Activated naive CD8-positive, alpha-beta T cell (primary cell): Measurements from ENCODE around the gene CASTOR2.
"Not testable (repeated sequence)": the region's sequence is repeated elsewhere in the genome, so short reads cannot be mapped to it uniquely, and the experiment has no call there.

Experiments used
- H3K27ac Mint-ChIP-seq: one replicate; pipeline ENCODE4 v1.8.0; 2021; ENCODE audit warnings: mixed read lengths
- H3K27me3 Mint-ChIP-seq: one replicate; pipeline ENCODE4 v1.8.0; 2021; ENCODE audit warnings: mixed read lengths
- H3K36me3 Mint-ChIP-seq: one replicate; pipeline ENCODE4 v1.8.0; 2021; ENCODE audit warnings: mixed read lengths
- H3K4me1 Mint-ChIP-seq: one replicate; pipeline ENCODE4 v1.8.0; 2021; ENCODE audit warnings: low read depth, mixed read lengths
- H3K4me3 Mint-ChIP-seq: one replicate; pipeline ENCODE4 v1.8.0; 2021; ENCODE audit warnings: mild to moderate bottlenecking, mixed read lengths
- H3K9me3 Mint-ChIP-seq: one replicate; pipeline ENCODE4 v1.8.0; 2021; ENCODE audit warnings: low read depth, mixed read lengths

CASTOR2 gene

DNA sequence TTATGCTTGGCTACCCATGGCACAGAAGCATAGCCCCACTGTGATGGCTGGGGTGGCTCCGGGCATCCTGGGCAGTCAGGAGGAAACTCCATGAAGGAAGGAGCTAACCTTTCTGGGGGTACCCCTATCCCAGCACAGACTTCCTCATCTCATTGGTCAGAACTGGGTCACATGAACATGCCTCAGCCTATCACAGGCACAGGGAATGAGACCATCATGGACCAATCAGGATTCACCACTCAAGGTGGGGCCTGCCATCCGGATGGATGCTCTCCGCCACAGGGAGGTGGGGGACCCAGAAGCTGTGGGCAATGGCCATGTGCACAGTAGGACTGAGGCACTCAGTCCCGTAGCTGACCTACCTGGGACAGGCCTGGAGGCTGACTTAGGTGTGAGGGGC, 6.9 kb downstream of the CASTOR2 start:
- H3K9me3 Mint-ChIP-seq, H3K4me3 Mint-ChIP-seq, H3K27ac Mint-ChIP-seq, H3K27me3 Mint-ChIP-seq, H3K36me3 Mint-ChIP-seq, H3K4me1 Mint-ChIP-seq: not testable (repeated sequence)

DNA sequence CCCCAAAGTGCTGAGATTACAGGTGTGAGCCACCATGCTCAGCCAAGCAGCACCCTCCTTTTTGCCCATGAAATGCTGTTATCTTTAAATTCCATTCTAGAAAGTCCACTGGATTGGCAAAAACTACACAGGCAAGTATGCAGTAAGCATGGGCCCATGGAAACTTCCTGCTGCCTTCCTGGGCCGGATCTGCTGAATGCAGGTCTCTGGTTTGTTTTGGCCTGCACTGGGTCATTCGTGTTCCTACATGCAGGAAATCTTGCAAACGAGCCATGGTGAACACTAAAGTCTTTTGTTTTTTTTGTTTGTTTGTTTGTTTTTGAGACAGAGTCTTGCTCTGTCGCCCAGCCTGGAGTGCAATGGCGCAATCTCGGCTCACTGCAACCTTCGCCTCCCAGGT, 7.9 kb downstream of the CASTOR2 start:
- not testable (repeated sequence) for H3K27me3 Mint-ChIP-seq, H3K36me3 Mint-ChIP-seq, H3K4me1 Mint-ChIP-seq

DNA sequence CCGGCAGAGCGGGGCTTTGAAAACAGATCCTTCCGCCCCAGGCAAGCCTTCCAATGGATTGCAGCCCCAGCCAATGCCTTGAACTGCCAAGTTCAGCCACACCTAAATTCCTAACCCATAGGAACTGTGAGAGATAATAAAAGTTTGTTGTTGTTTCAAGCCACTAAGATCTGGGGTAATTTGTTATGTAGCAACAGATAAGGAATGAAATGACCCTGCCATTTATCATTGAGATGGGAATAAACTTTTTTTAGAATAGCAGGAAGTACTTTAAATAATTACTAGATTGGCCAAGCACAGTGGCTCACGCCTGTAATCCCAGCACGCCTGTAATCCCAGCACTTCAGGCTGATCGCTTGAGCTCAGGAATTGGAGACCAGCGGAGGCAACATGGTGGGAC, 11.5 kb downstream of the CASTOR2 start:
- H3K9me3 Mint-ChIP-seq, H3K4me1 Mint-ChIP-seq, H3K36me3 Mint-ChIP-seq, H3K27me3 Mint-ChIP-seq, H3K4me3 Mint-ChIP-seq, H3K27ac Mint-ChIP-seq: not testable (repeated sequence)

More for the DNA sequence above, 7.9 kb downstream of the CASTOR2 start:
- not testable (repeated sequence) for H3K27ac Mint-ChIP-seq, H3K9me3 Mint-ChIP-seq, H3K4me3 Mint-ChIP-seq

DNA sequence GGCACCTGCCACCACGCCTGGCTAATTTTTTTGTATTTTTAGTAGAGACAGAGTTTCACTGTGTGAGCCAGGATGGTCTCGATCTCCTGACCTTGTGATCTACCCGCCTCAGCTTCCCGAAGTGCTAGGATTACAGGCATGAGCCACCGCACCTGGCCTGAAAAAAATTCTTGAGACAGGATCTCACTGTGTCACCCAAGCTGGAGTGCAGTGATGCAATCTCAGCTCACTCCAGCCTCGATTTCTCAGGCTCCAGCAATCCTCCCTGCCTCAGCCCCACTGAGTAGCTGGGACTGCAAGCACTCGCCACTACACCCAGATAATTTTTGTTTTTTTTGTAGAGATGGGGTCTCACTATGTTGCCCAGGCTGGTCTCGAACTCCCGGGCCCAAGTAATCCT, 13.0 kb downstream of the CASTOR2 start:
- not testable (repeated sequence) for H3K36me3 Mint-ChIP-seq, H3K9me3 Mint-ChIP-seq, H3K4me3 Mint-ChIP-seq, H3K4me1 Mint-ChIP-seq, H3K27me3 Mint-ChIP-seq, H3K27ac Mint-ChIP-seq

DNA sequence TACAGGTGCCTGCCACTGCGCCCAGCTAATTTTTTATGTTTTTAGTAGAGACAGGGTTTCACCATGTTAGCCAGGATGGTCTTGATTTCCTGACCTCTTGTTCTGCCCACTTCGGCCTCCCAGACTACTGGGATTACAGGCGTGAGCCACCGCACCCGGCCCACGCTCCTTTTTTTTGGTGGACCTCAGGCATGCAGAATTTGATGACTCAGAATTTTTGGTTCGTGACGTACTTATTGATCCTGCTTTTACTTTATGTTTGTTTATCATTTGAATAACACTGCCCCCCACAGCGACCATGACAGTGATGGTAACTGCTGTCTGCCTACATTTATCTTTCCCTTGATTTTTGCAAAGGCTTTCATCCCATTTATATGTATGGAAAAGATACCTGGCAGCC, 23.9 kb downstream of the CASTOR2 start:
- not testable (repeated sequence) for H3K27me3 Mint-ChIP-seq, H3K27ac Mint-ChIP-seq, H3K4me1 Mint-ChIP-seq, H3K4me3 Mint-ChIP-seq, H3K9me3 Mint-ChIP-seq, H3K36me3 Mint-ChIP-seq

DNA sequence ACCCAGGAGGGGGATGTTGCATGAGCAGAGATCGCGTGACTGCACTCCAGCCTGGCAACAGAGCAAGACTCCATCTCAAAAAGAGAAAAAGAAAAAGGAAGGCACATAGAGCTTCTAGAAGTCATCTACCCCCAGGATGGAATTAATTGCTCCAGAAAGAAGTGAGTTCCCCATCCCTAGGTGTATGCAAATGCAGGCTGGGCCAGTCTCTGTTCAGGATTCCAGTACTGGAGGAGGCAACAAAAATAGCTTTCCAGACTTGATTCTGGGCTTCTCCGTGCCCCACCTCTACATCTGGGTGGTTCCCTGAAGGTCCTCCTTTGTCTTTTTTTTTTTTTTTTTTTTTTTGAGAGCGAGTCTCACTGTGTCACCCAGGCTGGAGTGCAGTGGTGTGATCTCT, 28.6 kb downstream of the CASTOR2 start:
- Mint-ChIP-seq H3K4me3 (no peak overlapping the region), H3K27ac (no peak overlapping the region), H3K9me3 (no peaks in the 10 kb centered on the region), H3K4me1 (peaks cover 3% of the 10 kb centered on the region), H3K27me3 (no peaks in the 10 kb centered on the region), H3K36me3 (no peaks in the 10 kb centered on the region)

DNA sequence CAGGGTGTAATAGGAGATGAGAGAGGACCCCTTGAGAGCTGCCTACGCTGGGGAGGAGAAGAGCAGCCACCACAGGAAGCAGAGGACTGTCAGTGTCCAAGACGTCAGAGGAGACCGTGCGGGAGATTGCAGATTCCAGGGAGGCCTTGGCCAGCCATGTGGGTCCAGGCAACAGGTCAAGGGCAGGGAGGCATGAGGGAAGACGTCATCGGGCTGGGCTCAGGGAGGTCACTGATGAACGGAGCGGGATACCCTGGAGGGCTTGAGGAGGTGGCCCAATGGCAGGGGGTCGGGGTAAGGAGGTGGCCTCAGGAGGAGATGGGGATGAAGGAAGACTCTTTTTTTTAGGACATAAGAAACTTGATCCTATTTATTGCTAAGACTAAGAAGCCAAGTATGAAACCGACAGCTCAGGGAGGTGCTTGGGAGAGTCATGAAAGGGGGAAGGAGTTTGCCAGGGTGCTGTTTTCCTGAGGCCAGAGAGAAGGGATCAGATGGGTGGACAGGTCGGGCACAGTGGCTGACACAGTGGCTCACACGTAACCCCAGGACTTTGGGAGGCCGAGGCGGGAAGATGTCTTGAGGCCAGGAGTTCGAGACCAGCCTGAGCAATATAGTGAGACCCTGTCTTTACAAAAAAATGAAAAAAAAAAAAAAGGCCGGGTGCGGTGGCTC, 30.5 kb downstream of the CASTOR2 start:
- H3K36me3 Mint-ChIP-seq, H3K27ac Mint-ChIP-seq, H3K4me3 Mint-ChIP-seq, H3K27me3 Mint-ChIP-seq, H3K4me1 Mint-ChIP-seq, H3K9me3 Mint-ChIP-seq: not testable (repeated sequence)

DNA sequence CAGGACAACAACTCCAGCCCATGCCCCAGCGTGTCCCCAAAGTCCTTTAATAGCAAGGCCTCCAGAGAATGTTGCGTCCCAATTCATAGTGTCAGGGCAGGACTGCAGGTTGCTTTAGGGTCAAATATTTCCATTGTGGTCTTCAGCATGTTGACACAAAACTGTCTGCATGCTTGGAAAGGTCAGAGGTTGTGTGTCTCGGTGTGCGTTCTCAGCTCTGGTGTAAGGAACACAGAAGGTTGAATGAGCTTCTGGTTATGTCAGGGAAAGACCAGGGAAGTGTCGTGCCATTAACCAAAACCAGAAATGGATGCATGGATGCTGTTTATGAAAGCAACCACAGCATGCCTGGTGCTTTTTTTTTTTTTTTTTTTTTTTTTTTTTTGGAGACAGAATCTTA, 31.9 kb downstream of the CASTOR2 start:
- not testable (repeated sequence) for H3K4me1 Mint-ChIP-seq, H3K4me3 Mint-ChIP-seq, H3K27me3 Mint-ChIP-seq, H3K36me3 Mint-ChIP-seq, H3K27ac Mint-ChIP-seq, H3K9me3 Mint-ChIP-seq

DNA sequence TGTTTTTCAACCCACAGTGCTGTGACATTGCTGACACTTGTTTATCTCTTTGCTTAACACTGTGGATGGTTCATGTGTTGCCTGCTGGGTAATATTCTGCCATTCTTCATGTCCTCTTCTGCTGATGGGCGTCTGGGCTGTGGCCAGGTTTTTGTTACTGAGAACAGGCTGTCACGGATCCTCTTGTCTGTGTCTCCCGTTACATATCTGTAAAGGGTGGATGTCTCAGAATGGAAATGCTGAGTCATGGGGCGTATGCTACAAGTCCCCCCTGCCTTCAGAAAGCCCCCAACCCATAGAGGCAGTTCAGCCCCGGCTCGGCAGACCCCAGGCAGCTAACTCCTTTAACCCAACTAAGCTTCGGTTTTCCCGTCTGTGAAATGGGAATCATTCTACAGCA, 33.3 kb downstream of the CASTOR2 start:
- not testable (repeated sequence) for H3K4me3 Mint-ChIP-seq, H3K36me3 Mint-ChIP-seq, H3K4me1 Mint-ChIP-seq, H3K27me3 Mint-ChIP-seq, H3K27ac Mint-ChIP-seq, H3K9me3 Mint-ChIP-seq

DNA sequence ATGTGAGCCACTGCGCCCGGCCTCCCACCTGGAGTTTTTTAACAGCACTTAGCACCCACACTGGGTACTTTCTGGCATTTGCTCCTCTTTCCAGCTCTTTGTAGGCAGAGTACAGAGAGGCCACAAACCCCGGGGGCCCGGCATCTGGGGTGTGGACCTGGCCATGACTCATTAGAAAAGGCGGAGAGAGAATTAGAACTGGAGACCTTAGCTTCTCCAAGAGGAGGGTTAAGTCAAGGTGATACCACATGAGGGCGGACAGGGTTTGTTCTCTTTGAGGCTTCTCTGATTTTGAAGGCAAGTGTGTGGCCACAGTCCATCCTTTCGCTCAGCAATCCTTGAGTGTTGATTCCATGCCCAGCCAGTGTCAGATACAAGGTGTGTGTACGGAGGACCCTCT, 36.9 kb downstream of the CASTOR2 start:
- not testable (repeated sequence) for H3K36me3 Mint-ChIP-seq, H3K4me1 Mint-ChIP-seq, H3K27me3 Mint-ChIP-seq, H3K9me3 Mint-ChIP-seq, H3K4me3 Mint-ChIP-seq, H3K27ac Mint-ChIP-seq

DNA sequence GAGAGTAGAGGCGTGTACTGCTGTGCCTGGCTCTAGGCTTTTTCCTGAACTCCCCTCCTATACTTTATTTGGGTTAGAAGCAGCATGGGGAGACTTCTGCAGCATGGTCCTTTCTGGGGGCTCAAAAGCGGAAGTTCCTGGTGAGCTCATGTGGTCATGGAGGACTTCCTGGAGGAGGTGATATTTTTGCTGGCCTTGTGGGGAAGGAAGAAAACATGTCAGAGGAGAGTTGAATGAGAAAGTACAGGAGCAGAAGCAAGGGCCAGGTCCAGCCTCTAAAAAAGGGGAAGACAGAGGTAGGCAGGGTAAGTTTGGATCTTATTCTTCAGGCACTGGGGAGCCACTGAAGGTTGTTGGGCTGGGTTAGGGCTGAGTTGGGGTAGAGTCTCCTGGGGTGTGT, 45.5 kb downstream of the CASTOR2 start:
- no peak overlapping the region for H3K27ac Mint-ChIP-seq
- no peak overlapping the region for H3K4me3 Mint-ChIP-seq
- H3K27me3 Mint-ChIP-seq, result no peaks in the 10 kb centered on the region
- peaks cover 4% of the 10 kb centered on the region for H3K36me3 Mint-ChIP-seq
- H3K4me1 Mint-ChIP-seq, result no peaks in the 10 kb centered on the region
- H3K9me3 Mint-ChIP-seq, result no peaks in the 10 kb centered on the region

DNA sequence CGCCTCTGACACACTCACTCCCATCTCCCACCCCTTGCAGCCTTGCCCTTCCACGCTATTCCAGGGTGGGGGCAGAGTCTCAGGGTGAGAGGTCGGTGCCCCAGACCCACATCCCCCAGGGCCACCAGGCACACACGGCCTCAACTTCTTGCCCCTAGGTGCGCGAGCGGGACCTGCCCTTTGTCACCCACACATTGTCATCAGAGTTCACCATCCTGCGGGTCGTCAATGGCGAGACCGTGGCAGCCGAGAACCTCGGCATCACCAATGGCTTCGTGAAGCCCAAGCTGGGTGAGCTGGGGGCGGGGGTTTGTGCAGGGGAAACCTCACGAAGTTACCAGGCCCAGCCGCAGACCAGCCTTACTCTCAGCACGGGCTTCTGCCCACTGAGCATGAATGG, 53.3 kb downstream of the CASTOR2 start:
- H3K4me1 Mint-ChIP-seq, result no peaks in the 10 kb centered on the region
- no peak overlapping the region for H3K27ac Mint-ChIP-seq
- H3K9me3 Mint-ChIP-seq, result no peaks in the 10 kb centered on the region
- H3K4me3 Mint-ChIP-seq, result no peak overlapping the region
- H3K27me3 Mint-ChIP-seq, result no peaks in the 10 kb centered on the region
- H3K36me3 Mint-ChIP-seq, result no peaks in the 10 kb centered on the region

DNA sequence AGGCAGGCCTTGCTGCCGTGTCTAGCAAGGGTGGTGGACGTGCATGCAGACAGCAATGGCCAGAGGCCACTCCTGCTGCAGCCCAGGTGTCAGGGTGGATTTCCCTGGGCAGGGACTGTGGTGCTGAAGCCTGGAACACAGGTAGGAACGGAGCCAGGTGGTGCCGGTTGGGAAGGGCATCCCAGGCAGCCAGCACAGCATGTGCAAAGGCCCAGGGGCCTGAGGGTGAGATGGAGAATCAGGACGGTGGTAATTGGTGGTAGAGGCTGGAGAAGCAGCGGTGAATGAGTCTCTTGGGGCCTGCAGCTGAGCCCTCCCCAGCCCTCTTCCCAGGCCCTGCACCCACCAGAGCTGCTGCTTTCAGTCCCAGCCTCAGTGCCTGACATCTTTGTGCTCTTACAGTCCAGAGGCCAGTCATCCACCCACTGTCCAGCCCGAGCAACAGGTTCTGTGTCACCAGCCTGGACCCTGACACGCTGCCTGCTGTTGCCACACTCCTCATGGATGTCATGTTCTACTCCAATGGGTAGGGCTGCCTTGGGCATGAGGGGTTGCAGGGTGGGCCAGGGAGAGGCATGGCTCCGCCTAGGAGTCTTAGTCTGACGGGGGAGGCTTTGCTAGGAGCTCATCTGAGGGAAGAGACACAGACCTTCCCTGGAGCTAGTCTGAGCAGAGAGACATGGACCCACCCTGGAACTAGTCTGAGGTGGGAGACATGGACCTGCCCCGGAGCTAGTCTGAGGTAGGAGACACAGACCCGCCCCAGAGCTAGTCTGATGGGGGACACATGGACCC, 54.3 kb downstream of the CASTOR2 start:
- no peaks in the 10 kb centered on the region for H3K36me3 Mint-ChIP-seq
- no peak overlapping the region for H3K4me3 Mint-ChIP-seq
- no peaks in the 10 kb centered on the region for H3K27me3 Mint-ChIP-seq
- no peaks in the 10 kb centered on the region for H3K4me1 Mint-ChIP-seq
- no peak overlapping the region for H3K27ac Mint-ChIP-seq
- no peaks in the 10 kb centered on the region for H3K9me3 Mint-ChIP-seq

DNA sequence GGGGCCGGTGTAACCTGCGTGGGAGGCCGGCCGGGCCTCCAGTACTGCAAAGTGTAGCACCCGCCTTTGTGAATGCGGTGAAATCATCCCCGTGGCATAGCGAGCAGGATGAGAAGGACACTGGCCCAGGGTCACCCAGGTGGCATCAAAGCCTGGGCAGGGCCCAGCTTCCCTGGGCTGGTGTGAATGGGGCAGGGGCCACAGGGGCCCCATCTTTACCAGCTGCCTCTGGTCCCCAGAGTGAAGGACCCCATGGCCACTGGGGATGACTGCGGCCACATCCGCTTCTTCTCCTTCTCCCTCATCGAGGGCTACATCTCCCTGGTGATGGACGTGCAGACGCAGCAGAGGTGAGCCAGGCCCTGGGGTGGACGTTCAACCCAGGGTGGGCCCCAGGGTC, 55.3 kb downstream of the CASTOR2 start:
- no peak overlapping the region for H3K4me3 Mint-ChIP-seq
- H3K27me3 Mint-ChIP-seq, result no peaks in the 10 kb centered on the region
- H3K27ac Mint-ChIP-seq, result no peak overlapping the region
- H3K9me3 Mint-ChIP-seq, result no peaks in the 10 kb centered on the region
- no peaks in the 10 kb centered on the region for H3K4me1 Mint-ChIP-seq
- H3K36me3 Mint-ChIP-seq, result no peaks in the 10 kb centered on the region

DNA sequence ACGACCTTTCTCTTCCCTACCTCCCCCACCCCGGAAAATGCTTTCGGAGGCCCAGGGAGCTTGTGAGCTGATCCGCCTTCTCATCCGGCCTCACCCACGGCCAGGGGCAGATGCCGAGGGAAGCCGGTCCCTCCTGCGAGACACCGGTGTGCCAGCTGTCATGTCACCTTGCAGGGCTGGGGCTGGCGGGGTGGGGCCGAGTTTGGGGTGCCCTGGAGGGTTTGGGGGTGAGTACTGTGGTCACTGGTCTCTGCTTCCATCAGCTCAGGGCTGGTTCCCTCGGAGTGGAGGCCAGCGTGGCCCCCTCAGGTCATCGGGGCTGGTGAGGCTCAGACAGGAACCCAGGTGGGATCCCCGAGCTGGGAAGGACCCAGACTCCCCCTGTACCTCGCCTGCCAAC, 60.4 kb downstream of the CASTOR2 start:
- Mint-ChIP-seq H3K27ac (no peak overlapping the region), H3K36me3 (no peaks in the 10 kb centered on the region), H3K27me3 (no peaks in the 10 kb centered on the region), H3K4me3 (no peak overlapping the region), H3K4me1 (no peaks in the 10 kb centered on the region), H3K9me3 (no peaks in the 10 kb centered on the region)

DNA sequence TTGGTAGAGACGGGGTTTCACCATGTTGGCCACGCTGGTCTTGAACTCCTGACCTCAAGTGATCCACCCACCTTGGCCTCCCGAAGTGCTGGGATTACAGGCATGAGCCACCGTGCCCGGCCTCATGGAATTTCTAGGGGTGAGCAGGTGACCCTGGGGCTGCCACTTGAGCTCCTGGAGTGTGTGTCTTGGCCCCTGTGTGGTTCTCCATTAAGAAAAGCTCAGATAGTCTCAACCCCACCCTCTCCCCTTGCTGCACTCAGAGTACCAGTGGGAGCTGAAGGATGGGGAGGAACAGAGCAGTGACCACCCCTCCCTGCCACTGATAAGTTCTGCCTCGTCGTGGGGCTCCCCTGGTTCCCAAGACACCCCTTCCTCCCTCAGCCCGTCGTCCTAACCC, 63.8 kb downstream of the CASTOR2 start:
- Mint-ChIP-seq H3K4me1 (no peaks in the 10 kb centered on the region), H3K36me3 (no peaks in the 10 kb centered on the region), H3K27ac (no peak overlapping the region), H3K27me3 (no peaks in the 10 kb centered on the region), H3K9me3 (no peaks in the 10 kb centered on the region), H3K4me3 (no peak overlapping the region)
